GM23338 (cell line): ENCODE data around the gene ZNF831. TPM values are rescaled to one million over a fixed set of nuclear protein-coding genes. Genes with fewer than 3 reads are reported as not detected.

Source experiments
- ATAC-seq: fragments of 200-7000 bp; cut with Tn5 transposase; 3 replicates; pipeline ENCODE4 v1.9.1; 2020
- DNase-seq: peaks from one replicate; pipeline ENCODE4 v3.0.0-alpha.2; 2015; ENCODE audit warnings: low spot score
- H2AFZ ChIP-seq: fragments of 200-600 bp; sonication (generic); 2 replicates; pipeline ENCODE4 v1.8.0; 2016; ENCODE audit warnings: antibody characterized with exemption, mild to moderate bottlenecking, moderate library complexity
- H3F3A ChIP-seq: fragments of 200-600 bp; sonication (generic); replicated peaks from 2 replicates; pipeline ENCODE4 v1.8.0; 2017; ENCODE audit warnings: antibody characterized with exemption, mixed run types, low read depth
- H3K27ac ChIP-seq: fragments of 200-600 bp; sonication (generic); 2 replicates; pipeline ENCODE4 v1.6.1; 2016; ENCODE audit warnings: low read depth
- H3K27me3 ChIP-seq: fragments of 200-600 bp; sonication (generic); 2 replicates; pipeline ENCODE4 v1.8.0; 2016; ENCODE audit warnings: mild to moderate bottlenecking, mixed run types, moderate library complexity; ENCODE audit not compliant: insufficient read depth
- H3K36me3 ChIP-seq: fragments of 200-600 bp; sonication (generic); 2 replicates; pipeline ENCODE4 v1.8.0; 2016; ENCODE audit warnings: mild to moderate bottlenecking; ENCODE audit not compliant: insufficient read depth
- H3K4me1 ChIP-seq: fragments of 200-600 bp; sonication (generic); 2 replicates; pipeline ENCODE4 v1.8.0; 2016; ENCODE audit warnings: mild to moderate bottlenecking, moderate library complexity; ENCODE audit not compliant: insufficient read depth
- H3K4me2 ChIP-seq: fragments of 200-600 bp; sonication (generic); 2 replicates; pipeline ENCODE4 v1.7.1; 2017; ENCODE audit warnings: mixed run types
- H3K4me3 ChIP-seq: fragments of 200-600 bp; sonication (generic); 2 replicates; pipeline ENCODE4 v1.6.1; 2016; ENCODE audit warnings: mixed run types
- H3K79me2 ChIP-seq: fragments of 200-600 bp; sonication (generic); replicated peaks from 2 replicates; pipeline ENCODE4 v1.8.0; 2017; ENCODE audit warnings: mild to moderate bottlenecking; ENCODE audit not compliant: insufficient read depth
- H3K9me2 ChIP-seq: fragments of 200-600 bp; sonication (generic); 2 replicates; pipeline ENCODE4 v1.8.0; 2017; ENCODE audit not compliant: insufficient read depth
- H4K20me1 ChIP-seq: fragments of 200-600 bp; sonication (generic); replicated peaks from 2 replicates; pipeline ENCODE4 v1.8.0; 2017; ENCODE audit warnings: mild to moderate bottlenecking; ENCODE audit not compliant: insufficient read depth
- H3K27ac Mint-ChIP-seq: 2 replicates; pipeline ENCODE4 v1.8.0; 2020; ENCODE audit warnings: inconsistent platforms, mild to moderate bottlenecking, moderate library complexity, mixed read lengths
- H3K27me3 Mint-ChIP-seq: 3 replicates; pipeline ENCODE4 v1.8.0; 2022; ENCODE audit warnings: low read depth, mild to moderate bottlenecking, moderate library complexity, mixed read lengths, inconsistent platforms; ENCODE audit not compliant: insufficient read depth, poor library complexity
- H3K36me3 Mint-ChIP-seq: 3 replicates; pipeline ENCODE4 v1.8.0; 2021; ENCODE audit warnings: low read depth, mild to moderate bottlenecking, inconsistent platforms, moderate library complexity, mixed read lengths
- H3K4me1 Mint-ChIP-seq: 3 replicates; pipeline ENCODE4 v1.8.0; 2020; ENCODE audit warnings: mild to moderate bottlenecking, inconsistent platforms, mixed read lengths
- H3K4me3 Mint-ChIP-seq: 3 replicates; pipeline ENCODE4 v1.8.0; 2021; ENCODE audit warnings: moderate library complexity, mild to moderate bottlenecking, inconsistent platforms, mixed read lengths
- H3K9me3 Mint-ChIP-seq: 3 replicates; pipeline ENCODE4 v1.8.0; 2020; ENCODE audit warnings: moderate library complexity, mild to moderate bottlenecking, inconsistent platforms, mixed read lengths
- EZH2 ChIP-seq: fragments of 200-600 bp; sonication (generic); IDR thresholded peaks from one replicate; pipeline ENCODE4 v1.8.0; 2017; ENCODE audit warnings: antibody characterized with exemption, mild to moderate bottlenecking, low read depth; ENCODE audit not compliant: unreplicated experiment
- EZH2phosphoT487 ChIP-seq: fragments of 200-600 bp; sonication (generic); IDR thresholded peaks from one replicate; pipeline ENCODE4 v1.8.1; 2018; ENCODE audit warnings: antibody characterized with exemption; ENCODE audit not compliant: unreplicated experiment
- NANOG ChIP-seq: IDR thresholded peaks from 2 replicates; pipeline ENCODE4 v1.6.1; 2016; ENCODE audit warnings: antibody characterized with exemption, borderline replicate concordance
- ZNF114 ChIP-seq: fragments of 250-450 bp; sonication (Bioruptor Pico); IDR thresholded peaks from 2 replicates; pipeline ENCODE4 v1.5.0; 2020; ENCODE audit warnings: mild to moderate bottlenecking, moderate library complexity
- polyA plus RNA-seq: library from polyadenylated mRNA; unstranded; fragments of >200 nt; fragmentation: Nextera tagmentation; extraction: Ambion mirVana; gene quantifications from 2 replicates; pipeline ENCODE4 v1.2.1, GENCODE V29; 2016
- total RNA-seq: library from RNA; depleted of rRNA; stranded (reverse); fragments of >200 nt; shearing (Covaris generic); gene quantifications from 2 replicates; pipeline ENCODE4 v1.2.3, GENCODE V29; 2014
- TF ChIP-seq, protein P1 (sequence below), 2 experiments: fragments of 200-600 bp in 1 of 2; sonication (generic) in 1 of 2; conservative IDR thresholded peaks; 2 replicates each; pipeline versions ENCODE4 v1.5.1 to v1.6.1; 2016 to 2017; ENCODE audit warnings: antibody characterized with exemption in 2 of 2, low read depth in 2 of 2, mild to moderate bottlenecking in 2 of 2, moderate library complexity in 1 of 2
- TF ChIP-seq, protein P2 (sequence below): fragments of 250-450 bp; sonication (Bioruptor Pico); IDR thresholded peaks from 2 replicates; pipeline ENCODE4 v1.5.0; 2020; ENCODE audit warnings: mild to moderate bottlenecking, moderate library complexity
- TF ChIP-seq, protein P3 (sequence below): IDR thresholded peaks from one replicate; pipeline ENCODE4 v1.6.1; 2018; ENCODE audit warnings: antibody characterized with exemption; ENCODE audit not compliant: unreplicated experiment

ZNF831 gene
- total and polyA plus RNA-seq, 2 experiments from 2014 or later, result not detected

DNA sequence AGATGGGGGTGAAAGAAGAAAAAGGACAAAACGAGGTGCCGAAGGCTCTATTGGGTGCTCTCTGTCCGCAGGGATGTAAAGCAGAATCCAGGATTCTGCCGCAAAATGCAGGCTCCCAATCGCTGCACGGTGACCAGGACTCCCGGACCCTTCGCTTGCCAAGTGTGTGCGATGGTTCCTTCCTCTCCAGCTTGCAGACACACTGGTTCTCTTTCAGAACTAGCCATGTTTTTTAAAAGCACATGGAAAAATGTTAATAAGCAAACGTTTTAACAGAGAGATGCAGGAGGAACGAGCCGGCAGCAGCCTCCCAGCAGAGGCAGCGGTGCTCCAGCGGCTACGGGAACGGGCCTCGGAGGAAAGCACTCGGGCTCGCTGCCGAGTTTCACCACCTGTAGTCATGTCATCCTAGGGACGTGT is 59.6 kb downstream of the ZNF831 start:
- Histone ChIP-seq H2AFZ (peak overlapping the region; percentile 95), H3K4me3 (peak overlapping the region; percentile 73), H3K4me1 (peaks cover 16% of the 10 kb centered on the region), H3K4me2 (peak overlapping the region; percentile 89), H4K20me1 (no peaks in the 10 kb centered on the region), H3K79me2 (no peaks in the 10 kb centered on the region), H3F3A (no peaks in the 10 kb centered on the region), H3K36me3 (no peaks in the 10 kb centered on the region), H3K27ac (no peak overlapping the region), H3K9me2 (no peaks in the 10 kb centered on the region), H3K27me3 (peaks cover 27% of the 10 kb centered on the region)
- Mint-ChIP-seq H3K36me3 (no peaks in the 10 kb centered on the region), H3K4me3 (peak overlapping the region; percentile 72), H3K4me1 (peaks cover 28% of the 10 kb centered on the region), H3K27me3 (peaks cover 31% of the 10 kb centered on the region), H3K27ac (no peak overlapping the region), H3K9me3 (no peaks in the 10 kb centered on the region)
- ATAC-seq (peak; percentile 43), DNase-seq (peak; percentile 44)
- TF ChIP-seq, protein P1, sequence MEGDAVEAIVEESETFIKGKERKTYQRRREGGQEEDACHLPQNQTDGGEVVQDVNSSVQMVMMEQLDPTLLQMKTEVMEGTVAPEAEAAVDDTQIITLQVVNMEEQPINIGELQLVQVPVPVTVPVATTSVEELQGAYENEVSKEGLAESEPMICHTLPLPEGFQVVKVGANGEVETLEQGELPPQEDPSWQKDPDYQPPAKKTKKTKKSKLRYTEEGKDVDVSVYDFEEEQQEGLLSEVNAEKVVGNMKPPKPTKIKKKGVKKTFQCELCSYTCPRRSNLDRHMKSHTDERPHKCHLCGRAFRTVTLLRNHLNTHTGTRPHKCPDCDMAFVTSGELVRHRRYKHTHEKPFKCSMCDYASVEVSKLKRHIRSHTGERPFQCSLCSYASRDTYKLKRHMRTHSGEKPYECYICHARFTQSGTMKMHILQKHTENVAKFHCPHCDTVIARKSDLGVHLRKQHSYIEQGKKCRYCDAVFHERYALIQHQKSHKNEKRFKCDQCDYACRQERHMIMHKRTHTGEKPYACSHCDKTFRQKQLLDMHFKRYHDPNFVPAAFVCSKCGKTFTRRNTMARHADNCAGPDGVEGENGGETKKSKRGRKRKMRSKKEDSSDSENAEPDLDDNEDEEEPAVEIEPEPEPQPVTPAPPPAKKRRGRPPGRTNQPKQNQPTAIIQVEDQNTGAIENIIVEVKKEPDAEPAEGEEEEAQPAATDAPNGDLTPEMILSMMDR (conservative IDR thresholded peaks at IDR 0.05; ENCODE audit: low read depth in 2 of 2), result peak; percentile 29 to 38; a peak in 1 of 4 replicates
- no peak for TF ChIP-seq EZH2

DNA sequence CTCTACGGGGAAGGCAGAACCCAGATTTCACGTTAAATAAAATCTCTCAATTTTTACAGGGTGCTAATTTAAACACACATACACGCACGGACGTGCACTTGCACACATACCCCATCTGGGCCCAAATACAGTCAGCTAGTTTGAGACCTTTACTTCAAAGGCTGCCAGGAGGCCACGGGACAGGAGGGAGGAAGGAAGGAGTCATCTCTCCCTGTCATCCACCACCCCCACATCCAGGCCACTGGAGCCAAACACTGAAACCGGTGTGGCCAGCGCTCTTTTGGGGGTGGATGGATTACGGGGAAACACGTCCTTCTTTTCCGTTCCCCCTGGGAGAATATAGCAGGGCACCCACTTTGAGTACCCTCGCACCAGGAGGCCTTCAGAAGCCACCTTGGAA is 60.1 kb downstream of the ZNF831 start:
- Mint-ChIP-seq H3K4me3 (no peak overlapping the region), H3K36me3 (no peaks in the 10 kb centered on the region), H3K27me3 (peaks cover 28% of the 10 kb centered on the region), H3K4me1 (peaks cover 28% of the 10 kb centered on the region), H3K9me3 (no peaks in the 10 kb centered on the region; the same call in 2 of the 3 replicates), H3K27ac (no peak overlapping the region)
- H3K4me3 ChIP-seq, result no peak overlapping the region
- ATAC-seq (no peak), DNase-seq (no peak)
- H2AFZ ChIP-seq, result peak overlapping the region; percentile 95
- no peaks in the 10 kb centered on the region for H3F3A ChIP-seq
- peaks cover 16% of the 10 kb centered on the region for H3K4me1 ChIP-seq
- no peaks in the 10 kb centered on the region for H4K20me1 ChIP-seq
- no peaks in the 10 kb centered on the region for H3K36me3 ChIP-seq
- H3K27ac ChIP-seq, result no peak overlapping the region
- H3K79me2 ChIP-seq, result no peaks in the 10 kb centered on the region
- 0 out of 2 replicates have a peak, but pooled peaks cover 4% of the 10 kb centered on the region for H3K9me2 ChIP-seq
- H3K27me3 ChIP-seq, result peaks cover 27% of the 10 kb centered on the region
- H3K4me2 ChIP-seq, result peak overlapping the region; percentile 89; the same call in 1 of the 2 replicates
- TF ChIP-seq EZH2phosphoT487, result no peak
- TF ChIP-seq NANOG, result no peak
- TF ChIP-seq, protein P1 (conservative IDR thresholded peaks at IDR 0.05; ENCODE audit: low read depth in 2 of 2), result no peak
- TF ChIP-seq, protein P2, sequence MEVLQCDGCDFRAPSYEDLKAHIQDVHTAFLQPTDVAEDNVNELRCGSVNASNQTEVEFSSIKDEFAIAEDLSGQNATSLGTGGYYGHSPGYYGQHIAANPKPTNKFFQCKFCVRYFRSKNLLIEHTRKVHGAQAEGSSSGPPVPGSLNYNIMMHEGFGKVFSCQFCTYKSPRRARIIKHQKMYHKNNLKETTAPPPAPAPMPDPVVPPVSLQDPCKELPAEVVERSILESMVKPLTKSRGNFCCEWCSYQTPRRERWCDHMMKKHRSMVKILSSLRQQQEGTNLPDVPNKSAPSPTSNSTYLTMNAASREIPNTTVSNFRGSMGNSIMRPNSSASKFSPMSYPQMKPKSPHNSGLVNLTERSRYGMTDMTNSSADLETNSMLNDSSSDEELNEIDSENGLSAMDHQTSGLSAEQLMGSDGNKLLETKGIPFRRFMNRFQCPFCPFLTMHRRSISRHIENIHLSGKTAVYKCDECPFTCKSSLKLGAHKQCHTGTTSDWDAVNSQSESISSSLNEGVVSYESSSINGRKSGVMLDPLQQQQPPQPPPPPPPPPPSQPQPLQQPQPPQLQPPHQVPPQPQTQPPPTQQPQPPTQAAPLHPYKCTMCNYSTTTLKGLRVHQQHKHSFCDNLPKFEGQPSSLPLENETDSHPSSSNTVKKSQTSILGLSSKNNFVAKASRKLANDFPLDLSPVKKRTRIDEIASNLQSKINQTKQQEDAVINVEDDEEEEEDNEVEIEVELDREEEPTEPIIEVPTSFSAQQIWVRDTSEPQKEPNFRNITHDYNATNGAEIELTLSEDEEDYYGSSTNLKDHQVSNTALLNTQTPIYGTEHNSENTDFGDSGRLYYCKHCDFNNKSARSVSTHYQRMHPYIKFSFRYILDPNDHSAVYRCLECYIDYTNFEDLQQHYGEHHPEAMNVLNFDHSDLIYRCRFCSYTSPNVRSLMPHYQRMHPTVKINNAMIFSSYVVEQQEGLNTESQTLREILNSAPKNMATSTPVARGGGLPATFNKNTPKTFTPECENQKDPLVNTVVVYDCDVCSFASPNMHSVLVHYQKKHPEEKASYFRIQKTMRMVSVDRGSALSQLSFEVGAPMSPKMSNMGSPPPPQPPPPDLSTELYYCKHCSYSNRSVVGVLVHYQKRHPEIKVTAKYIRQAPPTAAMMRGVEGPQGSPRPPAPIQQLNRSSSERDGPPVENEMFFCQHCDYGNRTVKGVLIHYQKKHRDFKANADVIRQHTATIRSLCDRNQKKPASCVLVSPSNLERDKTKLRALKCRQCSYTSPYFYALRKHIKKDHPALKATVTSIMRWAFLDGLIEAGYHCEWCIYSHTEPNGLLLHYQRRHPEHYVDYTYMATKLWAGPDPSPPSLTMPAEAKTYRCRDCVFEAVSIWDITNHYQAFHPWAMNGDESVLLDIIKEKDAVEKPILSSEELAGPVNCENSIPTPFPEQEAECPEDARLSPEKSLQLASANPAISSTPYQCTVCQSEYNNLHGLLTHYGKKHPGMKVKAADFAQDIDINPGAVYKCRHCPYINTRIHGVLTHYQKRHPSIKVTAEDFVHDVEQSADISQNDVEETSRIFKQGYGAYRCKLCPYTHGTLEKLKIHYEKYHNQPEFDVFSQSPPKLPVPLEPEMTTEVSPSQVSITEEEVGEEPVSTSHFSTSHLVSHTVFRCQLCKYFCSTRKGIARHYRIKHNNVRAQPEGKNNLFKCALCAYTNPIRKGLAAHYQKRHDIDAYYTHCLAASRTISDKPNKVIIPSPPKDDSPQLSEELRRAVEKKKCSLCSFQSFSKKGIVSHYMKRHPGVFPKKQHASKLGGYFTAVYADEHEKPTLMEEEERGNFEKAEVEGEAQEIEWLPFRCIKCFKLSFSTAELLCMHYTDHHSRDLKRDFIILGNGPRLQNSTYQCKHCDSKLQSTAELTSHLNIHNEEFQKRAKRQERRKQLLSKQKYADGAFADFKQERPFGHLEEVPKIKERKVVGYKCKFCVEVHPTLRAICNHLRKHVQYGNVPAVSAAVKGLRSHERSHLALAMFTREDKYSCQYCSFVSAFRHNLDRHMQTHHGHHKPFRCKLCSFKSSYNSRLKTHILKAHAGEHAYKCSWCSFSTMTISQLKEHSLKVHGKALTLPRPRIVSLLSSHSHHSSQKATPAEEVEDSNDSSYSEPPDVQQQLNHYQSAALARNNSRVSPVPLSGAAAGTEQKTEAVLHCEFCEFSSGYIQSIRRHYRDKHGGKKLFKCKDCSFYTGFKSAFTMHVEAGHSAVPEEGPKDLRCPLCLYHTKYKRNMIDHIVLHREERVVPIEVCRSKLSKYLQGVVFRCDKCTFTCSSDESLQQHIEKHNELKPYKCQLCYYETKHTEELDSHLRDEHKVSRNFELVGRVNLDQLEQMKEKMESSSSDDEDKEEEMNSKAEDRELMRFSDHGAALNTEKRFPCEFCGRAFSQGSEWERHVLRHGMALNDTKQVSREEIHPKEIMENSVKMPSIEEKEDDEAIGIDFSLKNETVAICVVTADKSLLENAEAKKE (CRISPR knock-in tag), result no peak
- no peak for TF ChIP-seq ZNF114 (CRISPR knock-in tag)
- TF ChIP-seq, protein P3, sequence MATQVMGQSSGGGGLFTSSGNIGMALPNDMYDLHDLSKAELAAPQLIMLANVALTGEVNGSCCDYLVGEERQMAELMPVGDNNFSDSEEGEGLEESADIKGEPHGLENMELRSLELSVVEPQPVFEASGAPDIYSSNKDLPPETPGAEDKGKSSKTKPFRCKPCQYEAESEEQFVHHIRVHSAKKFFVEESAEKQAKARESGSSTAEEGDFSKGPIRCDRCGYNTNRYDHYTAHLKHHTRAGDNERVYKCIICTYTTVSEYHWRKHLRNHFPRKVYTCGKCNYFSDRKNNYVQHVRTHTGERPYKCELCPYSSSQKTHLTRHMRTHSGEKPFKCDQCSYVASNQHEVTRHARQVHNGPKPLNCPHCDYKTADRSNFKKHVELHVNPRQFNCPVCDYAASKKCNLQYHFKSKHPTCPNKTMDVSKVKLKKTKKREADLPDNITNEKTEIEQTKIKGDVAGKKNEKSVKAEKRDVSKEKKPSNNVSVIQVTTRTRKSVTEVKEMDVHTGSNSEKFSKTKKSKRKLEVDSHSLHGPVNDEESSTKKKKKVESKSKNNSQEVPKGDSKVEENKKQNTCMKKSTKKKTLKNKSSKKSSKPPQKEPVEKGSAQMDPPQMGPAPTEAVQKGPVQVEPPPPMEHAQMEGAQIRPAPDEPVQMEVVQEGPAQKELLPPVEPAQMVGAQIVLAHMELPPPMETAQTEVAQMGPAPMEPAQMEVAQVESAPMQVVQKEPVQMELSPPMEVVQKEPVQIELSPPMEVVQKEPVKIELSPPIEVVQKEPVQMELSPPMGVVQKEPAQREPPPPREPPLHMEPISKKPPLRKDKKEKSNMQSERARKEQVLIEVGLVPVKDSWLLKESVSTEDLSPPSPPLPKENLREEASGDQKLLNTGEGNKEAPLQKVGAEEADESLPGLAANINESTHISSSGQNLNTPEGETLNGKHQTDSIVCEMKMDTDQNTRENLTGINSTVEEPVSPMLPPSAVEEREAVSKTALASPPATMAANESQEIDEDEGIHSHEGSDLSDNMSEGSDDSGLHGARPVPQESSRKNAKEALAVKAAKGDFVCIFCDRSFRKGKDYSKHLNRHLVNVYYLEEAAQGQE, result no peak
